Ectodermal cell (in vitro differentiated cells): ENCODE measurements around the gene CPAMD8.
"Not testable (repeated sequence)": the region's sequence is repeated elsewhere in the genome, so short reads cannot be mapped to it uniquely, and the experiment has no call there.

Experiments used
- H3K27ac ChIP-seq: 2 replicates; pipeline ENCODE4 v1.7.0; 2013; ENCODE audit warnings: mild to moderate bottlenecking, low read depth, low read length; ENCODE audit not compliant: insufficient read depth, poor library complexity, severe bottlenecking
- H3K27me3 ChIP-seq: 2 replicates; pipeline ENCODE4 v1.7.0; 2013; ENCODE audit warnings: mild to moderate bottlenecking, low read length; ENCODE audit not compliant: insufficient read depth, control insufficient read depth, poor library complexity, severe bottlenecking
- H3K36me3 ChIP-seq: one replicate; pipeline ENCODE4 v1.7.0; 2013; ENCODE audit warnings: low read length; ENCODE audit not compliant: control insufficient read depth, insufficient read depth
- H3K4me1 ChIP-seq: one replicate; pipeline ENCODE4 v1.7.0; 2013; ENCODE audit warnings: low read length; ENCODE audit not compliant: control insufficient read depth, insufficient read depth
- H3K4me3 ChIP-seq: 2 replicates; pipeline ENCODE4 v1.7.0; 2013; ENCODE audit warnings: low read depth, low read length, control low read depth; ENCODE audit not compliant: insufficient read depth
- H3K9me3 ChIP-seq: 2 replicates; pipeline ENCODE4 v1.7.0; 2013; ENCODE audit warnings: mild to moderate bottlenecking, low read length, moderate library complexity; ENCODE audit not compliant: control insufficient read depth
- WGBS, 2 experiments: methylation state at CpG; one replicate each; pipeline ENCODE4 v1.1.7; 2013; ENCODE audit warnings: missing lambda C conversion rate in 2 of 2; 5-methylcytosine and 5-hydroxymethylcytosine counted together

CPAMD8 gene

DNA sequence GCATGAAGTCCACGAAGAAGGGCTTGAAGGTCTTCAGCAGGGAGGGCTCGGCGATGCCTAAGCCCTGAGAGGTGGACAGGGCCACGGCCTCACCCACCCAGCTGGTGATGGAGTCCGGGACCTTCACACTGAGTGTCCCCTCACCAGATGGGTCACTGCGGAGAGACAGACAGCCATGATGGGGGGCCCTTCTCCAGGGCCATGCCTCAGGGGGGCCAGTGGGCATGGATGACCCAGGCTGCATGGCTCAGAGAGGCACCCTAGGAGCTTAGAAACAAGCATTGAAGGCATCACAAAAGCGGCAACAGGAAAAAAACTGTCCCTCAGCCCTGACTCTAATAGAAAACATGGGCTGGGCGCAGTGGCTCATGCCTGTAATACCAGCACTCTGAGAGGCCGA lies 74.6 kb downstream of the CPAMD8 start:
- Histone ChIP-seq H3K27me3 (no peaks in the 10 kb centered on the region), H3K9me3 (no peaks in the 10 kb centered on the region), H3K36me3 (no peaks in the 10 kb centered on the region), H3K27ac (no peak overlapping the region), H3K4me1 (no peaks in the 10 kb centered on the region), H3K4me3 (no peak overlapping the region)
- 95% methylated on average over 9 of the region's 9 CpGs for WGBS, 2 experiments

- Histone ChIP-seq H3K4me1 (no peaks in the 10 kb centered on the region), H3K9me3 (no peaks in the 10 kb centered on the region), H3K4me3 (no peak overlapping the region), H3K27ac (no peak overlapping the region), H3K27me3 (no peaks in the 10 kb centered on the region), H3K36me3 (no peaks in the 10 kb centered on the region)
- 90 to 93% methylated on average over 6 of the region's 6 CpGs for WGBS, 2 experiments
Measured at GRCh38 chr19:16951529-16951928, 75.1 kb downstream of the CPAMD8 start.

DNA sequence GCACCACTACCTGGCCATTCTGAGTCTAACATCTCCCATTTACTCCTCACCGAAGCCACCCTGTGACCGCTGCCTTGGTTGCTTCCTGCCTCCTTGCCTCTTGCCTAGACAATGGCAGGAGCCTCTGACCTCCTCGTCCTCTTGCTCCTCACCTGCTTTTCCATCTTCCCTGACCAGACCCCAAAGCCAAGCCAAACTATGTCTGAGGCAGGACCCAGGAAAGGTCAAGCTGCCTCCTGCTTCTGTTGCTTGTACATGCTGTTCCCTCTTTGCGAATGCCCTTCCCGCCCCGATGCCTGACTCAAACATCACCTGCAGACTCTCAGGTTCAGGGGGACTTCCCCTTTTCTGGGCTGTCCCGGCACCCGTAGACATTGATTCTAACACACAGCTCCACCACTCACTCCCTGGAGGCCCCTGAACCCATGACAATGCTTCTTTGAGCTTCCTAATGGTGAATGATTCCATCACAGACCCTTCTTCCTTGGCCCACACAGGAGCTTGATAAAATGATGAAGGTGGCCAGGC lies 77.0 kb downstream of the CPAMD8 start:
- Histone ChIP-seq H3K9me3 (no peaks in the 10 kb centered on the region), H3K4me3 (no peak overlapping the region), H3K4me1 (no peaks in the 10 kb centered on the region), H3K36me3 (no peaks in the 10 kb centered on the region), H3K27me3 (no peaks in the 10 kb centered on the region), H3K27ac (no peak overlapping the region)
- 92 to 94% methylated on average over 8 of the region's 8 CpGs for WGBS, 2 experiments

DNA sequence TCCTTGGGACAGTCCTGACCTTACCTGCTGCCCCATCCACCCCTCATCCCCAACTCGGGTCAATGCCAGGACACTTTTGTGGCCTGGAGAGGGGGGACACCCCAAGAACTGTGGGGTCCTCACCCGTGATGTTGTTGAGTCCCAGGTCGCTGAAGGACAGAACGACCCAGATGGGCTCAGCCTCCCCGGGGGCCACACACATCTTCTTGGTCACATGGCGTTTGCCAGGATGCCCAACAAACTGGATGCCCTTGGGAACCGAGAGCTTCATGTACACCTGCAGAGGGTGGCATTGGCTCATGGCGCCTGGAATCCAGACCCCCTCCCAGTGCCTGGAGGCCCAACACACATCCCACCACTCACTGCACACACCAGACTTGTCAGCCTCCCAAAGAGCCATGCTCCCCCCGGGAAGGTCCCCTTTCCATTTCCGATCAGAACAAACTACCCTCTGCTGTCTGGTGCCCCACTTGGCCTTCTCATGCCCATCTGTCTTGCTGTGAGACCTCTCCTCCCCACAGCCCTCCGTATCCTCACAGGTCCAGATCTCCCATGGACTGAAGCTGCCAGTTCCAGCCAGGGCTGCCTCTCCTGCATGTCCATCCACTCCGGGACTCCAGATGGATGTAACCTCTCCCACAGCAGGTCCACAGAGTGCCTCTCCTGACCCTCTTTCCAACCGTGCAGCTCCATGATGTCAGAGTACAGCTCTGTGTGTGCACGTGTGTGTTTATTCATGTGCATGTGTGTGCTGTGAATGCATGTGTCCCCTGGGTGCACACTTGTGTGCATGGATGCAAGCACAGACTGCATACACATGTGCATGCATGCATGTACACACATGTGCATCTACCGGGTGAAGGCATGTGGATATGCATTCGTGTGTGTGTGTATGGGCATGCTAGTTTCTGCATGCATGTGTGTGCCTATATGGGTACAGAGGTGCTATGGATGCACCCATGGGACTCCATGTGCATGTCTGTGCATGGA lies 79.4 kb downstream of the CPAMD8 start:
- WGBS, 2 experiments = 95 to 96% methylated on average over 16 of the region's 16 CpGs
- Histone ChIP-seq H3K27ac (no peak overlapping the region), H3K4me1 (no peaks in the 10 kb centered on the region), H3K4me3 (no peak overlapping the region), H3K36me3 (no peaks in the 10 kb centered on the region), H3K27me3 (no peaks in the 10 kb centered on the region), H3K9me3 (no peaks in the 10 kb centered on the region)

DNA sequence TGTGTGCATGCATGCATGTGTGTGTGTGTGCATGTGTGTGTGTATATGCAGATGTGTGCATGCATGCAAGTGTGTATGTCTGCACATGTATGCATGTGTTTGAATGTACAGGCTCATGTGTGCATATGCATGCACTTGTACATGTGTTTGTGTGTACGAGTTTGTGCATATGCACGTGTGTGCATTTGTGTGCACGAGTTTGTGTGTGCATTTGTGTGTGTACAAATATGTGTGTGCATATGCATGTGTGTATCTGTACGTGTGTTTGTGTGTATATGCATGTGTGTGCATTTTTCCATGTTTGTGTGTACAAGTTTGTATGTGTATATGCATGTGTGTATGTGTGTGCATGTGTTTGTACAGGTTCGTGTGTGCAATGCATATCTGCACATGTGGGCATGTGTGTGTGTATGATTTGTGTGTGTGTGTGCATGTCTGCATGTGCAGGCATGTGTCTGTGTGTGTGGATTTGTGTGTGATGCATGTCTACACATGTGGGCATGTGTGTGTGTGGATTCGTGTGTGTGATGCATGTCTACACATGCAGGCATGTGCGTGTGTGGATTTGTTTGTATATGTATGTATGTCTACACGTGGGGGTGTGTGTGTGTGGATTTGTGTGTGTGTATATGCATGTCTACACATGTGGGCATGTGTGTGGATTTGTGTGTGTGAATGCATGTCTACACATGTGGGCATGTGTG lies 80.7 kb downstream of the CPAMD8 start:
- 88% methylated on average over 8 of the region's 8 CpGs for WGBS, 2 experiments
- no peaks in the 10 kb centered on the region for H3K9me3 ChIP-seq
- H3K4me3 ChIP-seq = no peak overlapping the region
- no peaks in the 10 kb centered on the region for H3K4me1 ChIP-seq
- no peaks in the 10 kb centered on the region for H3K27me3 ChIP-seq
- no peak overlapping the region for H3K27ac ChIP-seq
- H3K36me3 ChIP-seq = no peaks in the 10 kb centered on the region

DNA sequence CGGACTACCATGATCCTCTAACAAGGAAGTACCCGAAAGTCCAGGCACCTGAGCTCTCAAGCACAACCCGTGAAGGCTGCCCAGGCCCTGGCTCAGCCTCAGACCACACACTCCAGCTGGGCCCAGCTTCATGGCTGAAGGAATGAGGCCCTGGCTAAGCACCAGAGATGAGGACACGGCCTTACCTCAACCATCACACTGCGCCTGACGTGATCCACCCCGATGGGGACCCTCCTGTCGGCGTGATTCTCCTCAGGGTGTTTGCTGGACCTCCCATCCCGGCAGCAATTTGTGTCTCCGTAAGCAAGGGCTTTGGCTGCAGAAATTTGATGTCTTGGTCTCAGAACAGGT lies 81.3 kb downstream of the CPAMD8 start:
- 92 to 94% methylated on average over 11 of the region's 11 CpGs for WGBS, 2 experiments
- Histone ChIP-seq H3K27ac (no peak overlapping the region), H3K27me3 (no peaks in the 10 kb centered on the region), H3K4me3 (no peak overlapping the region), H3K4me1 (no peaks in the 10 kb centered on the region), H3K9me3 (no peaks in the 10 kb centered on the region), H3K36me3 (no peaks in the 10 kb centered on the region)

GRCh38 chr19:16944626-16945363 lies 81.8 kb downstream of the CPAMD8 start:
- H3K9me3 ChIP-seq = no peaks in the 10 kb centered on the region
- H3K4me1 ChIP-seq = no peaks in the 10 kb centered on the region
- H3K27me3 ChIP-seq = no peaks in the 10 kb centered on the region
- H3K4me3 ChIP-seq = no peak overlapping the region
- no peak overlapping the region for H3K27ac ChIP-seq
- WGBS, 2 experiments = 82 to 84% methylated on average over 14 of the region's 14 CpGs
- H3K36me3 ChIP-seq = no peaks in the 10 kb centered on the region

- Histone ChIP-seq H3K4me1 (no peaks in the 10 kb centered on the region), H3K36me3 (no peaks in the 10 kb centered on the region), H3K4me3 (no peak overlapping the region), H3K9me3 (no peaks in the 10 kb centered on the region), H3K27me3 (no peaks in the 10 kb centered on the region), H3K27ac (no peak overlapping the region)
- 88 to 89% methylated on average over 13 of the region's 13 CpGs for WGBS, 2 experiments
Measured at GRCh38 chr19:16943942-16944625, 82.5 kb downstream of the CPAMD8 start.

GRCh38 chr19:16943090-16943489 lies 83.5 kb downstream of the CPAMD8 start:
- WGBS, 2 experiments = 82 to 94% methylated on average over 7 of the region's 7 CpGs
- not testable (repeated sequence) for H3K4me1 ChIP-seq, H3K36me3 ChIP-seq, H3K4me3 ChIP-seq, H3K27me3 ChIP-seq, H3K27ac ChIP-seq, H3K9me3 ChIP-seq
